ENCODE measurements around the gene CAPN9.

CAPN9 gene

DNA sequence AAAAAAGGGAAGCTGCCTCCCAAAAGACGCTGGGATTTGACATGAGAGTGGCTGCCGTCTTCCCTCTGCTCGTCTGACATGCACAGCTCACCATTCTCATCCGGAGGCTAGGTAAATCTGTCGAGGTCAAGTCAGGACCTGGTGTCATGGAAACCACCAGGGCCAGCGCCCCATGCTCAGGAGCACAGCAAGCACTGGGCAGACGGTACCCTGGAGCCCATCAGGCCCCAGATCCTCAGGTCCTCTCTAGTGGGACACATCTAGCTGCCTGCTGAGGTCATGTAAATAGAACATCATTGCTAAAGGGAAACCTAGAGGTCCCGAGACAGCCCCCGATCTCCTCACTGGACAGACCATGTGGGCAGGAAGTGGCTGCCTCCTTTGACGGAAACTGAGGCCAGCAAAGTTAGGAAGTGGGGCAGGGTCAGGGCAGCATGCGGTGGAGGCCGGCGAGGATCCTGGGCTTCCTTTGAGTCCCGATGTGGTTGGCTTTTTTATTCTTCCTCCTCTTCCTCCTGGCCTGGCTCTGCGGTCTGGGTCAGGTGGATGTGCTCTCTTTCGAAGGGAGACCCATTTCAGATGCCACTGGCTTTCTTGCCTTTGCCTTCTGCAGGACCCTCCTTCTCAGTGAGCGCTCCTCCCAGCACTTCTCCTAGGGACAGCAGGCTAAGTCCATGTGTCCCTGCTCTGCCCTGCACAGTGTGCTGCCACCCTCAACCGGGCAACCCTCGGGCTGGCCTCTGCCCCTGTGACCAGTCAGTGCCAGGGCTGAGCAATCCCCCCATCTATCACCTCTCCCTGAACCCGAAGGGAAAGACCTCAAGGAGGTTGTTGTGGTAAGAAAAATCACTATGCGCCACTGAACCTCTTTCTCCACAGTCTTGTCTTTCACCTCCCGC lies 39.2 kb upstream of the CAPN9 start:
- TF ChIP-seq ZFX (IDR thresholded peaks at IDR 0.05; ENCODE audit: borderline replicate concordance), result no peak
- no peak overlapping the region for H3K27ac ChIP-seq

DNA sequence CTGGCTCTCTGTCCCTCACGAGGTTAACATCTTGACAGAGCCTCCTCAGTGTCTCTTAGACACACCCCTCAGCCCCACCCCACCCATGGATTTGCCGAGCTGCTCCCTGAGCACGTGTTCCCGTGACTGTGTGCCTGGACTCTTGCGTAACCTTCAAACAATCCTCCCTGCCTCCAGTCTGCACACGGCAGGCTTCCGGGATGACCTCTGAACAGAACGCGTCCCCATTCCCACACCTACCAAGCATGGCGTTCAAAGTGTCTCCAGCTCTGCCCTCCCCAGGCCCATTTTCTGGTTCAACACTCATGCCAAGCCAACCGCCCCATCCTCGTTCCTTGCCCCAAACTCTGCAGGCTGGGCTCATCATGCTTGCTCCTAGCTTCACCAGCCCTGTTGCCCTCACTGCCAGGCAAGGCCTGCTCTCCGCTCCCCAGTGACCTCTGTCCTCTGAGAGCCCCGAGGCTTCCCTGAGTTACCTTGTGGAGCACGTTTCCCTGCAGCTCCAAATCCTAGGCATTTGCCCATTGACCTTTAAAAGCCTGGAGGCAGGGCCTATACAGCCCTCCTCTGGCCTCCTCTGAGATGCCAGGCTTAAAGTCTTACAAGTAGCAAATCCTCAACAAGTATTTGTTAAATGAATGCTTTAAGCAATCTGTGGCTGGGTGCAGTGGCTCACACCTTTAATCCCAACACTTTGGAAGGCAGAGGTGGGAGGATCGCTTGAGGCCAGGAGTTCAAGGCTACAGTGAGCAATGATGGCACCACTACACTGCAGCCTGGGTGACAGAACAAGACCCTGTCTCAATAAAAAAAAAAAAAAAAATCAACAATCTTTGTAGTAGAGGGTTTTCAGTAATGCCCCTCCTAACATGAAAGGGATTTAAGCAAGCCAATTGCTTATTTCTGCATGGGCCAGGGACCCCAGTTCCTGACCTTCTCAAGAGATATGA lies 38.3 kb upstream of the CAPN9 start:
- TF ChIP-seq, protein P1, sequence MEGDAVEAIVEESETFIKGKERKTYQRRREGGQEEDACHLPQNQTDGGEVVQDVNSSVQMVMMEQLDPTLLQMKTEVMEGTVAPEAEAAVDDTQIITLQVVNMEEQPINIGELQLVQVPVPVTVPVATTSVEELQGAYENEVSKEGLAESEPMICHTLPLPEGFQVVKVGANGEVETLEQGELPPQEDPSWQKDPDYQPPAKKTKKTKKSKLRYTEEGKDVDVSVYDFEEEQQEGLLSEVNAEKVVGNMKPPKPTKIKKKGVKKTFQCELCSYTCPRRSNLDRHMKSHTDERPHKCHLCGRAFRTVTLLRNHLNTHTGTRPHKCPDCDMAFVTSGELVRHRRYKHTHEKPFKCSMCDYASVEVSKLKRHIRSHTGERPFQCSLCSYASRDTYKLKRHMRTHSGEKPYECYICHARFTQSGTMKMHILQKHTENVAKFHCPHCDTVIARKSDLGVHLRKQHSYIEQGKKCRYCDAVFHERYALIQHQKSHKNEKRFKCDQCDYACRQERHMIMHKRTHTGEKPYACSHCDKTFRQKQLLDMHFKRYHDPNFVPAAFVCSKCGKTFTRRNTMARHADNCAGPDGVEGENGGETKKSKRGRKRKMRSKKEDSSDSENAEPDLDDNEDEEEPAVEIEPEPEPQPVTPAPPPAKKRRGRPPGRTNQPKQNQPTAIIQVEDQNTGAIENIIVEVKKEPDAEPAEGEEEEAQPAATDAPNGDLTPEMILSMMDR (IDR thresholded peaks at IDR 0.05), result no peak
- no peak for TF ChIP-seq ZFX (IDR thresholded peaks at IDR 0.05; ENCODE audit: borderline replicate concordance)
- H3K27ac ChIP-seq, result no peak overlapping the region

DNA sequence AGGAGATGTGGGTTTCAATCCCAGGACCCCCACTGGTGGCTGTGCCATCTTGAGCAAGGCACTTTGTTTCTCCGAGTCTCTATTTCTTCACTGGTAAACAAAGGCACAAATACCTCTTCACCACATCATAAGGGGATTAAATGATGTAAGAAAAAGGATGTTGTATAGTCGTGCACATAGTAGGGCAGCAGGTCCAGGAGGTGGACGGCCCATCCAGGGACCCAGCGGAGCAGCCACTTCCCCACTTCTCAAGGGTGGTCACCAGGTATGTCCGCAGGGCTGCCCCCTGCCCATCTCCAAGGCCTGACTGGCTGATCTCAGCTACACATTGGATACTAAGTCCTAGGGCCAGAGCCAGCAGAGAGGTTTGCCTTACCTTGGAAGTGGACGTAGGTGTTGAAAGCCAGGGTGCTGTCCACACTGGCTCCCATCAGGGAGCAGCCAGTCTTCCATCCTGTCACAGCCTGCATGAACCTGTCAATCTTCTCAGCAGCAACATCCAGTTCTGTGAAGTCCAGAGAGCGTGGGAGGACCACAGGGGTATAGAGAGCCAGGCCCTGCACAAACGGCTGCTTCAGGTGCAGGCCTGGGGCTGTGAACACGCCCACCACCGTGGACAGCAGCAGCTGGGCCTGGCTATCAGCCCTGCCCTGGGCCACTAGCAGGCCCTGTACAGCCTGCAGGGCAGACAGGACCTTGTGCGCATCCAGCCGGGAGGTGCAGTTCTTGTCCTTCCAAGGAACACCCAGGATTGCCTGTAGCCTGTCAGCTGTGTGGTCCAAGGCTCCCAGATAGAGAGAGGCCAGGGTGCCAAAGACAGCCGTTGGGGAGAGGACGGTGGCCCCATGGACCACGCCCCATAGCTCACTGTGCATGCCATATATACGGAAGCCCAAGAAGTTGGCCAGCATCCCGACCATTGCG lies 37.3 kb upstream of the CAPN9 start:
- H3K27ac ChIP-seq, result no peak overlapping the region
- no peak for TF ChIP-seq ZFX (IDR thresholded peaks at IDR 0.05; ENCODE audit: borderline replicate concordance)
- TF ChIP-seq, protein P1 (IDR thresholded peaks at IDR 0.05), result no peak

DNA sequence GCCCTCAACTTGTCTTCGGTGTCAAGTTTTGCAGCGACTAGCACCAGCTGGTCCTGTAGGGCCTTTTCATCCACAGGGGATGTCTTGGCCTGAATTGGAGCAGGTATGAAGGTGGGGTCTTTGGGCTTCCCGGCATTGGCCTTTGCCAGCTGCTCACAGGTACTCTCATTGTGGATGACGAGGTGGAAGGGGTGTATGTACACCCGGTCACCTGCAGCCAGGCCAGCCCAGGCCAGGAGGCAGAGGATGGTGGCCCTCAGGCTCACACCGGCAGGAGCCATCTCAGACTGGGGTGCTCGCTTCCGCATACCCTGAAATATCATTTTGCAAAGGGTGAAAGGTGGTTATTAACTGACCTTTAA lies 36.7 kb upstream of the CAPN9 start:
- no peak overlapping the region for H3K27ac ChIP-seq
- TF ChIP-seq ZFX (IDR thresholded peaks at IDR 0.05; ENCODE audit: borderline replicate concordance), result no peak
- TF ChIP-seq, protein P1 (IDR thresholded peaks at IDR 0.05), result no peak

DNA sequence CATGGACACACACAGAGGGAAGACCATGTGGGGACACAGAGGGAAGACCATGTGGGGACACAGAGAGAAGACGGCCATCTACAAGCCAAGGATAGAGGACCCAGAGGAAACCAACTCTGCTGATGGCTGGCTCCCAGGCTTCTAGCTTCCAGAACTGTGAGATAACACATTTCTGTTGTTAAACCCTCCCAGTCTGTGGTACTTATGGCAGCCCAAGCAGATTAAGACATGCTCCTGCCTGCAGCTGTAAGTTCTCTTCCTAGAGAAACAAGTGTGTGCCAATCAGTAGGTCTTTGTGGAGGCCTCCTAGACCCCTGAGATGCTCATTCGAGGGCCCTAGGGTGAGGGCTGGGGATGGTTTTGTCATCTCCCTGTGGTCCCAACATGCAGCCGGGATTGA lies 35.9 kb upstream of the CAPN9 start:
- H3K27ac ChIP-seq, result no peak overlapping the region
- TF ChIP-seq, protein P1 (IDR thresholded peaks at IDR 0.05), result no peak

DNA sequence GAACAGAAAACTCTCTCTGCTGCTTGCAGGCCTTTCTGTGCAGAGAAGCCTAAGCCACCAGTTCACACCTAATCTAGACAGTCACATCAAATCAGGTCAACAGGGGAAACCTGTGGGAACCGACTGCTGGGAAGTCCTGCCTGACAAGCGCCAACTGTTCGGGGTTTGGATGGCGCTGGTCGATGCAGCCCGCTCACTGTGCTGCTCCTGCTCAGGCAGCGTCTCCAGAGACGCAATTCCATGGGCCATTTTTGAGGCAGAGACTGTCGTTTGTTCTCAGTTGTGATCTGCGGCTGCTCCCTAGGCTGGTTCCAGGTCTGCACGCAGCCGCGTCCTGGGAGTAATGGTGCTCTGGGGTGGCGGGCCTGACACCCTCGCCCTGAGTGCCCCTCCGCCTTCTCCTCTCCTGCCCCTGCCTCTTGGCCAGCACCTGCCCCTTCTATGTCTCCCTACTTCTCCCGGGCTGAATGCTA lies 34.7 kb upstream of the CAPN9 start:
- H3K27ac ChIP-seq, result no peak overlapping the region
- no peak for TF ChIP-seq ZFX (IDR thresholded peaks at IDR 0.05; ENCODE audit: borderline replicate concordance)

GRCh38 chr1:230713138-230713537 lies 34.0 kb upstream of the CAPN9 start:
- TF ChIP-seq ZFX (IDR thresholded peaks at IDR 0.05; ENCODE audit: borderline replicate concordance), result no peak
- TF ChIP-seq, protein P1 (IDR thresholded peaks at IDR 0.05), result no peak
- no peak overlapping the region for H3K27ac ChIP-seq

All from 22Rv1 (cell line).